OCI-LY1 (cell line): ENCODE data around the gene CRISPLD2.

ENCODE experiments used
- H2AFZ ChIP-seq: fragments of 200-600 bp; sonication (generic), shearing (Covaris generic); 2 replicates; pipeline ENCODE4 v1.6.0; 2014; ENCODE audit warnings: antibody characterized with exemption, mild to moderate bottlenecking, low read length
- H3F3A ChIP-seq: fragments of 200-600 bp; sonication (generic), shearing (Covaris generic); 2 replicates; pipeline ENCODE4 v1.6.0; 2014; ENCODE audit warnings: mild to moderate bottlenecking, antibody characterized with exemption, low read length, moderate library complexity; ENCODE audit not compliant: insufficient read depth
- H3K27ac ChIP-seq: fragments of 200-600 bp; sonication (generic); 2 replicates; pipeline ENCODE4 v1.5.1; 2014; ENCODE audit warnings: low read length, mixed run types, mild to moderate bottlenecking, low read depth; ENCODE audit not compliant: poor library complexity, severe bottlenecking
- H3K27me3 ChIP-seq: fragments of 200-600 bp; sonication (generic); 2 replicates; pipeline ENCODE4 v1.6.0; 2014; ENCODE audit warnings: antibody characterized with exemption, mild to moderate bottlenecking, low read length, moderate library complexity; ENCODE audit not compliant: insufficient read depth
- H3K36me3 ChIP-seq: fragments of 200-600 bp; sonication (generic); 2 replicates; pipeline ENCODE4 v1.6.1; 2014; ENCODE audit warnings: mild to moderate bottlenecking, antibody characterized with exemption, low read length, moderate library complexity, mixed read lengths; ENCODE audit not compliant: insufficient read depth
- H3K4me1 ChIP-seq: fragments of 200-600 bp; sonication (generic); 2 replicates; pipeline ENCODE4 v1.5.1; 2014; ENCODE audit warnings: mild to moderate bottlenecking, low read length, moderate library complexity; ENCODE audit not compliant: insufficient read depth, severe bottlenecking
- H3K4me2 ChIP-seq: fragments of 200-600 bp; sonication (generic), shearing (Covaris generic); 2 replicates; pipeline ENCODE4 v1.6.1; 2014; ENCODE audit warnings: low read length
- H3K4me3 ChIP-seq: fragments of 200-600 bp; sonication (generic); 2 replicates; pipeline ENCODE4 v1.5.1; 2014; ENCODE audit warnings: low read length, low read depth, mild to moderate bottlenecking, mixed read lengths; ENCODE audit not compliant: poor library complexity, severe bottlenecking
- H3K79me2 ChIP-seq: fragments of 200-600 bp; shearing (Covaris generic); 2 replicates; pipeline ENCODE4 v1.6.1; 2016; ENCODE audit warnings: mixed run types, low read length, mixed read lengths; ENCODE audit not compliant: insufficient read depth
- H3K9ac ChIP-seq: fragments of 200-600 bp; sonication (generic), shearing (Covaris generic); 2 replicates; pipeline ENCODE4 v1.6.1; 2014; ENCODE audit warnings: mild to moderate bottlenecking, low read length, mixed read lengths
- H3K9me2 ChIP-seq: fragments of 200-600 bp; sonication (generic), shearing (Covaris generic); 2 replicates; pipeline ENCODE4 v1.6.1; 2014; ENCODE audit warnings: low read depth, mild to moderate bottlenecking, low read length, mixed read lengths
- H3K9me3 ChIP-seq: fragments of 200-600 bp; shearing (Covaris generic); 2 replicates; pipeline ENCODE4 v1.6.1; 2014; ENCODE audit warnings: low read length, mixed read lengths
- H4K20me1 ChIP-seq: fragments of 200-600 bp; sonication (generic), shearing (Covaris generic); 2 replicates; pipeline ENCODE4 v1.6.0; 2016; ENCODE audit warnings: mild to moderate bottlenecking, low read length; ENCODE audit not compliant: insufficient read depth
- CTCF ChIP-seq: fragments of 200-600 bp; sonication (generic), shearing (Covaris generic); IDR thresholded peaks from 2 replicates; pipeline ENCODE4 v1.5.1; 2017; ENCODE audit warnings: mild to moderate bottlenecking, antibody characterized with exemption, low read length, moderate library complexity, mixed read lengths
- EZH2 ChIP-seq: fragments of 200-600 bp; sonication (generic), shearing (Covaris generic); IDR thresholded peaks from 2 replicates; pipeline ENCODE4 v1.8.0; 2017; ENCODE audit warnings: borderline replicate concordance, mixed run types, mild to moderate bottlenecking, antibody characterized with exemption, low read length, moderate library complexity, mixed read lengths

CRISPLD2 gene

GRCh38 chr16:84874983-84875382 lies 55.2 kb downstream of the CRISPLD2 start:
- Histone ChIP-seq H4K20me1 (no peaks in the 10 kb centered on the region), H3K27me3 (no peaks in the 10 kb centered on the region; the same call in 1 of the 2 replicates), H3K9me3 (no peaks in the 10 kb centered on the region), H3K9ac (no peak overlapping the region), H3K4me2 (no peak overlapping the region), H3K36me3 (no peaks in the 10 kb centered on the region), H3K4me1 (no peaks in the 10 kb centered on the region), H3K4me3 (no peak overlapping the region), H3K79me2 (no peaks in the 10 kb centered on the region), H3K9me2 (no peaks in the 10 kb centered on the region), H2AFZ (no peak overlapping the region), H3F3A (no peaks in the 10 kb centered on the region), H3K27ac (no peak overlapping the region)
- no peak for TF ChIP-seq CTCF
- TF ChIP-seq EZH2: no peak

- TF ChIP-seq CTCF: no peak
- no peak for TF ChIP-seq EZH2
- Histone ChIP-seq H3K9me3 (no peaks in the 10 kb centered on the region), H3K9ac (no peak overlapping the region), H3K27me3 (no peaks in the 10 kb centered on the region; the same call in 1 of the 2 replicates), H3K9me2 (no peaks in the 10 kb centered on the region), H2AFZ (no peak overlapping the region), H3K4me3 (no peak overlapping the region), H3K4me2 (no peak overlapping the region), H3F3A (no peaks in the 10 kb centered on the region), H4K20me1 (no peaks in the 10 kb centered on the region), H3K4me1 (no peaks in the 10 kb centered on the region), H3K27ac (no peak overlapping the region), H3K79me2 (no peaks in the 10 kb centered on the region), H3K36me3 (no peaks in the 10 kb centered on the region)
Measured at GRCh38 chr16:84875846-84876245, 56.1 kb downstream of the CRISPLD2 start.

GRCh38 chr16:84876873-84877606 lies 57.3 kb downstream of the CRISPLD2 start:
- Histone ChIP-seq H3K4me2 (no peak overlapping the region), H3K27ac (no peak overlapping the region), H3K9me2 (no peaks in the 10 kb centered on the region), H3K79me2 (no peaks in the 10 kb centered on the region), H3K36me3 (no peaks in the 10 kb centered on the region), H3K27me3 (peaks cover 9% of the 10 kb centered on the region; the same call in 1 of the 2 replicates), H3K4me3 (no peak overlapping the region), H3K9ac (no peak overlapping the region), H4K20me1 (no peaks in the 10 kb centered on the region), H3K4me1 (no peaks in the 10 kb centered on the region), H2AFZ (no peak overlapping the region), H3F3A (no peaks in the 10 kb centered on the region), H3K9me3 (0 out of 2 replicates have a peak, but pooled peaks cover 2% of the 10 kb centered on the region)
- TF ChIP-seq CTCF (no peak), EZH2 (no peak)
